Fibroblast of skin of left biceps (primary cell): ENCODE measurements around the gene ZNF329.
"Not testable (repeated sequence)": the region's sequence is repeated elsewhere in the genome, so short reads cannot be mapped to it uniquely, and the experiment has no call there.

Source experiments
- DNase-seq, 2 experiments: peaks; one replicate each; pipeline ENCODE4 v3.0.0-alpha.2; 2013; ENCODE audit warnings: low read depth in 2 of 2

The ZNF329 gene

GRCh38 chr19:58150328-58150921 lies at the start of gene ZNF329:
ZNF329 (minus strand) TSS chr19:58150789; CDS start chr19:58129503, 21,286 bp downstream.
- peak; percentile 50 to 51 for DNase-seq

- DNase-seq: no peak
These were observed 46.5 kb upstream of the ZNF329 start for GRCh38 chr19:58196901-58197616.

GRCh38 chr19:58183817-58184215 lies 33.2 kb upstream of the ZNF329 start:
- no peak for DNase-seq

- DNase-seq: peak; percentile 75 to 78
These were observed 32.6 kb upstream of the ZNF329 start, which contains the start of gene ZNF274 for GRCh38 chr19:58182989-58183816. ZNF274 (plus strand) TSS chr19:58183061; CDS start chr19:58183966, 905 bp downstream.

- DNase-seq: no peak
These were observed 32.0 kb upstream of the ZNF329 start for GRCh38 chr19:58182577-58182988.

- no peak for DNase-seq
These were observed 31.4 kb upstream of the ZNF329 start for GRCh38 chr19:58181902-58182576.

- no peak for DNase-seq
These were observed 20.3 kb upstream of the ZNF329 start for GRCh38 chr19:58170860-58171259.

- no peak for DNase-seq
These were observed 16.2 kb upstream of the ZNF329 start for GRCh38 chr19:58166708-58167280.

- no peak for DNase-seq
These were observed 15.7 kb upstream of the ZNF329 start for GRCh38 chr19:58166268-58166667.

- no peak for DNase-seq
These were observed 6.6 kb upstream of the ZNF329 start for GRCh38 chr19:58157045-58157728.

- peak; percentile 79 to 81 for DNase-seq
These were observed 4.4 kb upstream of the ZNF329 start for GRCh38 chr19:58154679-58155648.

GRCh38 chr19:58154287-58154678 lies 3.7 kb upstream of the ZNF329 start:
- no peak for DNase-seq

GRCh38 chr19:58153386-58153785 lies 2.8 kb upstream of the ZNF329 start:
- no peak for DNase-seq

- DNase-seq: not testable (repeated sequence)
These were observed 3.1 kb downstream of the ZNF329 start for GRCh38 chr19:58147475-58147874.

GRCh38 chr19:58145849-58146248 lies 4.7 kb downstream of the ZNF329 start:
- no peak for DNase-seq

GRCh38 chr19:58134244-58134643 lies 16.3 kb downstream of the ZNF329 start:
- DNase-seq: no peak

- DNase-seq: no peak
These were observed 21.3 kb downstream of the ZNF329 start for GRCh38 chr19:58129284-58129683.

- no peak for DNase-seq
These were observed 22.4 kb downstream of the ZNF329 start for GRCh38 chr19:58128041-58128685.

- no peak for DNase-seq
These were observed 27.2 kb downstream of the ZNF329 start for GRCh38 chr19:58123354-58123753.
